Stimulated activated CD4-positive, alpha-beta T cell treated with anti-CD3 and anti-CD28 coated beads, Interleukin-1b, Interleukin-23, amount 100 ng/mL, for 48 hours (primary cell): ENCODE results near the gene SLC9A7.

Experiments used
- DNase-seq: peaks from one replicate; pipeline ENCODE4 v3.0.0-alpha.2; 2020

The SLC9A7 gene

DNA sequence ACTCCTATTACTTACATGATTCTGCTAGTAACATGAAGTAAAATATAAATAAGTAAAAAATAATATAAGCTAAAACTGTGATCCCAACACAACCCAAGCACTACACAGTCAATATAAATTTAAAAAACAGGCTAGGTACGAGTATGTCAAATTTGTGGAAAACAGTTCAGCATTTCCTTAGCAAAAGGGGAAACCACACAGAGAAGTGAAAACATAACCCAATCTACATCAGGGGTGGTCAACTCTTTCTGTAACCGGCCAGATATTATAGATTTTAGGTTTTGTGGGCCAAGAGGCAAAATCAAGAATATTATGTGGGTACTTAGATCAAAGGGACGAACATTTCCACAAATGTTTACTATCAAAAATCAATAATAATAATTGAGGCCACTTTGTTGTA is 115.3 kb downstream of the SLC9A7 start:
- DNase-seq, result no peak

DNA sequence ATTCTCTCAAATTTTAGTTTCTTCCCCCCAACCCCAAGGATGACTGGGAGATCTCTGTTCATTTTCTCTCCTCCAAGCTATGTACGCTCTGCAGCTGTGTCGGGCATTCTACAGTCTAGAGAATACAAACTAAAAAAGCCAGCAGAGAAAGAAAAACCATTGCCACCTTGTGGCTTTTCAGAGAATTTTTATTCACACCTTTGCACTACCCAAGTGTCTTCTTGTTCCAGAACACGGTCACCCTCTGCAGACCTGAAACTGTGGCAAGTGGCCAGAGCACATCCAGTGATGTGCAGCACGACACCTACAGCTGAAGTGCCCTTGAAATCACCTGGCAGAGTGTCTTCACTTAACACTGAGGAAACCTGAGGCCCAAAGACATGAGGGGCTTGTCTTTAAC is 116.8 kb downstream of the SLC9A7 start:
- DNase-seq, result no peak

DNA sequence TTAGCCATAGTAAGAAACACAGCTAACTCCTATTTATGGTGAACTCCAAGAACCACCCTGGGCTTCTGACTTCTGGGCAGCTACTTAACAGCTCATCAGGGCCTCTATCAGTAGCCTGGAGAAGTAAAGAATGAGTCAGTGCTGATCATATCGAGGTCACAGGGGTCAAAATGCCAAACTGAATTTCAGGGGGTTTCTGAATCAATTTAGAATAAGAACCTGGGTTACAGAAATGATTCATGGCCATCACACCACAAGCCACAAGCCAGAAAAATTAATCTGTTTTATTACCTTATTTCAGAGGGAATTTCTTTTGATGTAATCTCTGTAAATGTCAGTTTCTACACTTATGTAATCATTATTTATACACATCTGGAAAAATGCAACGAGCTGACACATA is 121.0 kb downstream of the SLC9A7 start:
- DNase-seq, result no peak

DNA sequence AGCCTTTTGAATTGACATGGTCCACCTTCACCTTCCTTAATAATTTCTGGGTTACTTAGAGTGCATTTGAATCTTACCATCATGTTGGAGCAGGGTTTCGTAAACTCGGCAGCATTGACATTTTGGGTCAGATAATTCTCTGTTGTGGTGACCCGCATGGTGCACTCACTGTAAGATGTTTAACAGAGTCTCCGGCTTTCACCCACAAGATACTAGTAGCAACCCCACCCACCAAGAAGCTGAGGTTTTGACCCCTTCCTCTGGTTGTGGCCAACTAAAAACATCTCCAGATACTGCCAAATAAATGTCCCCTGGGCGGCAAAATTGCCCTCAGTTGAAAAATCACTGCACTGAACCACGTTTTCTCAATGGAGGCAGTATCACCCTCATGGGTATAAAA is 122.7 kb downstream of the SLC9A7 start:
- DNase-seq, result no peak

DNA sequence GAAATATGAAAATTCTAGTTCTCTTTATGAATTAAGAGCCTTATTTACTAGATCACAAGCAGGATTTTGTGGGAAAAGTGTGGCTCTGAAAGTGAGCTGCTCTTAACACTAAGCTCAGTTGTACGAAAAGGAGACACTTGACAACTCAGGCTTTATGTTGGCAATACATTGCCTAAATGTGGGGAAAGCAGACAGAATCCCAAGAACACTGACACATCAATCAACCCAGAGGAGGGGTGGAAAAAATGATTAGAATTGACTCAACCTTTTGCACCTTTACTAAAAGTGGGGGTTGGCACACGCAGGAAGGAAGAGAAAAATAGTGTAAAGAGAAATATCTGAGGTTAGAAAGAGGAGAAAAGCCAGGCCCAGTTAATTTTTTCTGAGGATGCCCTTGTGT is 123.7 kb downstream of the SLC9A7 start:
- no peak for DNase-seq

DNA sequence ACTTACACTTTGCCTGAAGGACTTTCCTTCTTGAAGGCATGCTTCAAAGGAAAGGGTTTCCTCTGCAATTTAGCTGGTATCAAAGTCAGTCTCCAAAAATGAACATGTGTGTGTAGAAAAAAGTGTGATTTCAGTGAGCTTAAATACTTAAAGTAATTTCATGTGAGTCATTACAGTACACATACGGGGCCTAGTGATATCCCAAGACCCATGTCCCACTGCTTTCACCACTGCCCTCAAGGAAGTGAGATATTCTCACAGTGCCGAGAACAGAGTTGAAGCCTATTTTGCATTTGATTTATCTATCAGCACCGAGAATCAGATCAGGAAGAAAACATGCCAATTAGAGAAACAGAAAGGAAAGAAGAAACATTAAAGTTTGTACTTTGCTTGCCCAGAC is 124.3 kb downstream of the SLC9A7 start:
- DNase-seq, result no peak

DNA sequence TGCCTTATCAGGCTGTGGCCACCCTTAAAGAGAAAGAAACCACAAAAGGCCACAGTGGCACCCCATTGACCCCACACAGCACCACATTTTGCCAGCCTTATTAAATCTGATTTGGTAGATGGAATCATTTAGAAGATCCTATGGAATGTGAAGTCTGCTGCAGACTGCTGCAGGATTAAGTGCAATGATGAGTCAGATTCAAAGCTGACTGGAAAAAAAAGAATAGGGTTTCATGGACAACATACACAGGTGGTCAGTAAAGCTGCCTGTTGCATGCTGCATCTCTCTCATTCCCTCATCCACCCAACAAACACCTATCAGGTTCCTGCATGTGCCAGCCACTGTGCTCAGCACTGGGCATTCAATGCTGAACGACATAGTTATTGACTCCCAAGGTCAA is 128.8 kb downstream of the SLC9A7 start:
- no peak for DNase-seq

DNA sequence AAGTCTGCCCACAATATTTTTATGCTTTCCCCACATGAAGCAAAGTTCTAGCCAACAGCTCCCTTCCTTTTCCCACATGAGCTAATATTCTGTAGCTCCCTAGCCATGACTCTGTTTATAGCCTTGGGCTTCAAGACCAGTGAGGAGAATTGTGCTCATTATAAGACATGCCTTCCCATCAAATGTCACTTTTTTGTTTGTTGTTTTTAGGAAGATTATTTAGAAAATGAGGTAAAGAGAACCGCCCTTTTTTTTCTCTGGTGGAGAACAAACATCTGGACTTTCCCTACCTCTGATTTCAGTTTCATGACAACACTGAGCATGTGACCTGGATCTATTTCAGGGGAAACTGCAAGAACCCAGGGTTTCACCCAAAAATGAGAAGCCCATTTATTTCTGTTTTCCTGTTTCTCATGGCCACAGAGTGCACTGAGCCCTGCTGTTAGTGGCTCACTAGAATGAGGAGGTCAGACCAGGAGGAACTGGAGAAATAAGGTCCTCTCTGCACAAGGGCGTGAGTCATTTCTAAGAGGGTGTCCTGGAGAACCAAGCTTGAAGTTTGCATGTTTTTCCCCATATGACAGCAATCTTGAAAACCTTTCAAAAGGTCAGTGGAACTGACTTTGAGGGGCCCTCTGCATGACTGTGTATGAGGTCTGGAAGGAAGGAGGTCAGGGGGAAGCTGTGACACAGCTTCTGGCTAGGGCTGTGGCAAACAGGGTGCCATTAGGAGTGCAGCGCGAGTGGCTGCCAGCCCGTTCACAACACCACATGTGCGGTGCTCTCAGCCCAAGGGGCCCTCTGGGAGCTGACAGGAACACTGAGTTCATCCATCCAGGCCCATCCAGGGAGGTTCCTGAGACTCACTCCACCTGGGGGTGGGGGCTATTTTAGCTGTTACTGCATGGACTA is 130.2 kb downstream of the SLC9A7 start:
- DNase-seq, result peak; percentile 16

DNA sequence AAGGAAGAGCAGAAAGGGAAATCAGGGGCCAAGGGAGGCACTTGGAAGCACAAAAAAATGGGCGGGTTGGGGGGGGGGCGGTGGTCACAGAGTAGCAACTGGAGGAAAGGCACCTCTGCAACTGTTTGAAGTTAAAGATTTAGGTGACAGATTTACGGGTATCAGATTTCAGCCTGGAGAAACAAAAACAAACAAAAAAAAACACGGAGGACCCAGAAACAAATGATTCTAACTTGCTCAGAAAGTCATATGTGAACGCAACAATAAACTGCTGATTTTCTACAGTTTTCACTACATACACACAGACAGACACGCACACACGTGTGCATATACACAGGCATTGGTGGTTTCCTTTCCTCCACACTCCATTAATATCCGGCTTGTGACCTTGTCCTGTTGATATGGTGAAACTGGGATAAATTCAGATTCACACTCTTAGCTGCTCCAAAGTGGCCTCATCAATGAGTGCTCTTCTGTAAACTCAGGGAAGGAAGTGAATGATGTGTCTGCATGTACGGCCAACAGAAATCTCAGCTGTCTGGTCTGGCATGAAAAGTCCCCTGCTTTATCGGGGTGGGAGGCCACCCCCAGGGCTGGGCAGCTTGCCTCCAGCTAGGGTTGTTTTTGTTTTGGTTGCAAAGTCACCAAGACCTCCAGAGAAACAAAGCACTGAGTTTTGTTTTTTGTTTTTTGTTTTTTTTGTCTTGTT is 131.1 kb downstream of the SLC9A7 start:
- no peak for DNase-seq

DNA sequence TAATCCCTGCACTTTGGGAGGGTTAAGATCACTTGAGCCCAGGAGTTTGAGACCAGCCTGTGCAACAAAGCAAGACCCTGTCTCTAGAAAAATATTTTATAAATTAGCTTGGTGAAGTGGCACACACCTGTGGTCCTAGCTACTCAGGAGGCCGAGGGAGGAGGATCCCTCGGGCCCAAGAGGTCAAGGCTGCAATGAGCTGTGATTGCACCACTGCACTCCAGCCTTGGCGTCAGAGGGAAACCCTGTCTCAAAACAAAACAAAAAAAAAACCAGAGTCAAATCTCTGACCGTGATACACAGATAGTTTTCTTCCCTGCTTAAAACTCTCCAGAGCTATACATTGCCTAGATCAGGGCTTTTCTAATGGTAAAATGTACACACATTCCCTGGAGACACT is 131.9 kb downstream of the SLC9A7 start:
- DNase-seq, result no peak

DNA sequence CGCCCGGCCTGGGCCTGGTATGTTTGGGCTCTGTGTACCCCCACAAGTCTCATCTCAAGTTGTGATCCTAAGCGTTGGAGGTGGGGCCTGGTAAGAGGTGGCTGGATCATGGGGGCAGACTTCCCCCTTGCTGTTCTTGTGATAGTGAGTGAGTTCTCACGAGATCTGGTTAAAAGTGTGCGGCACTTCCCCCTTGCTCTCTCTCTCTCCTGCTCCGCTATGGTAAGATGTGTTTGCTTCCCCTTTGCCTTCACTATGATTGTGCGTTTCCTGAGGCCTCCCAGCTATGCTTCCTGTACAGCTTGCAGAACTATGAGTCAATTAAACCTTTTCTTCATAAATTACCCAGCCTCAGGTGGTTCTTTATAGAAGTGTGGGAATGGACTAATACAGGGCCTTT is 132.4 kb downstream of the SLC9A7 start:
- peak; percentile 48 for DNase-seq

DNA sequence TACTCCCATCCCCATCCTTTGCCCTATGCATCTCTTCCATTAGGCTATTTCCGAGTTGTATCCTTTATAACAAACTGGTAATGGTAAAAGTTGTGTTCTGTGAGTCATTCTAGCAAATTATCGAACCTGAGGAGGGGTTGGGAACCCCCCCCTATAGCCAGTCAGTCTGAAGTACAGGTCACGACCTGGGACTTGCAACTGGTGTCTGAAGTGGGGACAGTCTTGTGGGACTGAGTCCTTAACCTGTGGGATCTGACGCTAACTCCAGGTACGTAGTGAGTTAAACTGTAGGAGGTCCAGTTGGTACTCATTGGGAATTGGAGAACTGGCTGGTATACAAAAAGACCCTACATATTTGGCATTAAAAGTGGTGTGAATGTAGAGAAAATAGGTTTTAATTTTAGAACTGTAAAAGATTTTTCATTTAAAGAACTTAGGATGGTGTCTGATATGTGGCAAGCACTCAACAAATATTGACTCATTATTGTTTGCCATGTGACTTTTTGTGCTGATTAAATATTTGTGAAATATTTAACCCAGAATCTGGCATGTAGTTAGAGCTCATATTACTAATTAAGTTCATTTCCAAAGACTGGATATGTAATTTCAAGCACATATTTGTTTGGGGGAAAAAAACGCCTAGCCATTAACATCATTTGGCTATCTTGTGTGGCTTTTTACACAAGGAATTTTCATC is 134.7 kb downstream of the SLC9A7 start:
- no peak for DNase-seq

DNA sequence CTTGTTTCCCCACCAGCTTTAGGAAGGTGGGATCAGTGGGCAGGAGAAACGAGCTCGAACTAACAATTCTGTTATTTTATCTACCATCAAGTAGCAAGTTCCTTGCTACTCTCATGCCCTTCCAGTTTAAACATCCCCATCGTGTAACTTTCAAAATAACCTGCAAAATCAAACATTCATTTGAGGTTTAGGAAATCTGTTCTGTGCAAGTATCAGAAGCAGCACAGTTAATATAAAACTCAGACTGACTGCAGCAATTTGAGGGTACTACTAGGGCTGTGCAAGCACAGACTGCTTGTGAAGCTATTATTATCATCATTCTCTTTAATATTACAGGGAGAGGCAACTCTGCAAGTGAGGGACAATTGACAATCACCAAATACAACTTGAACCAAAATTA is 137.3 kb downstream of the SLC9A7 start:
- no peak for DNase-seq

DNA sequence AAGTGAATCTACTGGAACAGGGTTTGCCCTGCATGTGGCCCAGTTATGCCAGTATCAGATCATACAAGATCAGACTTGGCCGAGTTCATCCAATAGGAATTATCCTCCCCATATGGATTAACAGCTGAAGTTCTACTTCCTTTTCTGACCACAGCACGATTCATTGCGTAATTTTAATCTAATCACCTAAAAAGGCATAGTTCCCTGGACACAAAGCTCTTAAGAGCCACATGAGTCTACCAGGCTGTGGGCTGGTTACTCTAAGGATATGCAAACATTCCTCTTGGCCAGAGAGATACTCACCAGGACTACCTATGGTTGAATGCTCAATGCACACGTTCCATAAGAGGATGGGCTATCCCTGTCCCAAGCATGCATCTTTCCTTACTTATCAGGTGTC is 138.4 kb downstream of the SLC9A7 start:
- no peak for DNase-seq

DNA sequence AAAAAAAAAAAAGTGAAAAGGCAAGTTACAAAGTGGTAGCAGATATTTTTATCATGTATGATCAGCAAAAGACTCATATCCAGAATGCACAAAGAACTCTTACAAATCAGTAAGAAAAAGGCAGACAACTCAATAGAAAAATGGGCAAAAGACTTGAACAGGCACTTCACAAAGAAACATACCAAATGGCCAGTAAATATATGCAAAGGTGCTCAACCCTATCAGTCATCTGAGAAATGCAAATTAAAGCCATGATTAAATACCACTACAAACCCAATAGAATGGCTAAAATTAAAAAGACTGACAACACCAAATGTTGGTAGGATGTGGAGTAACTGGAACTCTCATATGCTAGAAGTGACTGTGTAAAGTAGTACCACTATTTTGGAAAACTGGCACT is 140.0 kb downstream of the SLC9A7 start:
- DNase-seq, result no peak

DNA sequence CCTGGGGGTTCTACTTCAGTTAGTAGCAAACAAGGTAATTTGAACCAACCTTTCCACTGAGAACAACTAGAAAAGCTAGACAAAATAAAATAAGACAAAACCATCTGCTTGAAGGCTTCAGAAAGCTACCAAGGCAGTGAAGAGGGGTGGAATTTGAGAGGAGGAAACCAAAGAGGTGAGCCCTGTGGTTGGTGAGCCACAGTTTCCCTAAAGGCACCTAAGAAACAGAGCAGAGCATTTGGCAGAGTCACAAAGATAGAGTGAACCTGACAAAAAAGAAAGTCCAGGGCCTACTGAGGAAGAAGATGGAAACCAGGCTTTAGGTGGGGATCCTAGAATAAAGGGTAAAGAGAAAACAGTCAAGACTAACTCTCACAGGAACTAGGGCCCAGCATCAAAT is 141.0 kb downstream of the SLC9A7 start:
- peak; percentile 3 for DNase-seq

DNA sequence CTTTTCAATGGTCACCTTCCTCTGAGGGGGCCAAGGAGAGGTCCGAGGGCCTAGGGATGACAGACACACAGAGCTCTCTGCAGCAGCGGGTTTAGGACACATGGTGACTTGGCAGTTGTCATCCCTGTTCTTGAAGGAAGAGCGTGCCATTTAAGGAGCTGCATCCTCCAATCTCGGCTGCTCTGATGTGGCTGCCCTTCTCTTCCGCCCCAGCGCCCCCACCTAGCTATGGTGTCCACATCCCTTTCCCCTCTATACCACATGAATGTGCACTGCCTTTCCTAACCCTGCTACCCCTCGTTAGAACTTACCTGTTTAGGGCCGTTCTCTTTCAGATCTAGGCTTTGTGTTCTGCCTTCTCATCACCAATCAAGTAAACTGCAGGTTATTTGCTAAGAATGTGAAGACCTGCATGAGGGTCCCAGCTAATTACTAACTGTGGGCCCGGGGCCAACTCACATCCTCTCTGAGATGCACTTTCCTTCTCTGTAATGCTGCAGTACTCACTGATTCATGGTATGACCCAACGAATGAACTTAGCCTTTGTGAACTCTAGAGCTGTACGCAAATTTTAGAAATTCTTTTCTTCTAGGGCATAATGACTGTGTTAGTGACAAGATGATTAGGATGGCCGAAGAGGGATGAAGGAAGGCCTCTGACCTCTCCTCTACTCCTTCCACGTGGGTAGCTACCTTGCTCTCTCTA is 147.1 kb downstream of the SLC9A7 start:
- no peak for DNase-seq

DNA sequence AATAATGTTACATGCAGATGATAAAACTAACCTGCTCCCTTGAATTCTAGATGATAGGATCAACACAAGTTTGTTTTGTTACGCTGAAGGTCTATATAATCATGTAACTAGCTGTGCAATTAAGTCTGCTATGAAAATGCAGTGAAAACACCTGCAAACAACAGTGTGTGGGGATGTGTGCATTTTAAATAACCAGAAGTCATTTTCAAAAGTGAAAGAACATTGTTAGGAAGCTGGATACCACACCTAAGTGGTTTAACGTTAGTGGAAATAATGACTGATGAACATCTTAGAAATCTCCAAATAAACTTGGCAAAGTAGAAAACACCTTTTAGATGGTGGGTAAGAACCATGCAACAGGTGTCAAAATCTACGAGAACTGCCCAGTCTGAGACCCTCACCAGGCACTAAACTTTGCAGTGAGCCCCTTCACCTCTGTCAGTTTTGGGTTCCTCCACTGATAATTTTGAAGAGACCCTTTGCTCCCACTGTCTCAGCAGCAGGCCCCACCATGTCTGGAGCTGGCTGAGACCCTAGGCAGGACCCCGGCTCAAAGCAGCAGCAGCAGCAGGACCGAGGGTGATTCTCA is 148.8 kb downstream of the SLC9A7 start:
- no peak for DNase-seq

DNA sequence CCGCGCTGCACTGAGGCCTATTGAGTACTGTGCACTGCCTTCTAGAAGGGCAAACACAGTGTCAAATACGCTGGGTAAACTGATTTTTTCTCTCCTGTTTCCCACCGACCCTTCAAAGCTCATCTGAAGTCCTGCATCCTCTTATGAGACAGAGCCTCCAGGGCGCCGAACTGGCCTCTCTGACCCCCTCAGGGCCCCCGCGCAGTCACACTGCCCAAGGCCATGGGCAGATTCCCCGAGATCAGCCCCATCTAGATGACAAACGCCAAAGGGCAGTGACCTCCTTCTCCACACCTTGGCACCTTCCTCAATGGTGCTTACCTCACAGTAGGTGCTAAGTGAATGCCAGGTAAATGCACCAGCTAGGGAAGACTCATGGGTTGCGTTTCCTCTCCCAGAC is 151.0 kb downstream of the SLC9A7 start:
- no peak for DNase-seq

DNA sequence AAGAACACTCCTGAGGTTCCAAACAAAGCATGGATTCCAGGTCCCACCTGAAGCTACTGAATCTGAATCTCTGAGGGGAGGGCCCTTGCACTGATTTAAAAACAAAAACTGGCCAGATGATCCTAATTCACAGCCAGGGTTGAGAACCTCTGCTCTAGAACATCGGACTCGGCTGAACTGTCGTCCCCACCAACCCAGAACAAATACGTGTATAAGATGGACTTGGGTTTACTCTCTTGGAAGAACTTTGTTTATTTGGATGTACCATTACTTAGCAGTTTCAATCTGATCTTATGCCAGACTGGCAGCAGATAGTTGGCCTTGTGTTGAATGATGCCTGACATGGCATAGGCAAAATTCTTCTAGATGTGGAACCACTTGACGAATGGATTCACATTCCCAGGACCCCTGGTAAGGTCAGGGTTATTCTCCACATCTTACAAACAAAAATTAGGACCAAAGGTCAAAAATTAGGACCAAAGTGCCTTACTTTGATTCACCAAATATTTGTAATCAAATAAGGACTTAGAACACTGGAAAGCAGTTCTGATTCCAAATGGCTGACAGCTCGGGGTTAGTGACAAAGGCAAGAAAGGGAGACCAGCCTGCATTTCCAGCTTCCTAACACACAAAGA is 156.3 kb downstream of the SLC9A7 start:
- DNase-seq, result no peak

DNA sequence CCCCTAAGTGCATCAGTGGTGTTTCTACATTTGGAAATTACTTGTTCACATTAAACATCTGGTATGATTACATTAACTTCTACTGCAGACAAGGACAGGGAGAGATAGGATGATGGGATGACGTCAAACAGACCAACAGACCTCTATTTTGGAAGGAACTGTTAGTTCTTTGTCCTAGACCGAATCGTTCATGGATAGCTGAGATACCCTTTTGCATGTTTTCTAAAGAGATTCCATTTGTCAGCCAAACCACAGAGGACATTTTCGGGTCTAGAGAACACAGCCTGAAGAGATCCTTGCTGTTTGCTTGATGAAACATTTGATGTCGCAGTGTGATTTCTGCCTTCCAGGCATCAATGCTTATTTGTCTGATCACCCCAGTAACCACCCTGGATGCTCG is 157.6 kb downstream of the SLC9A7 start:
- DNase-seq, result no peak

DNA sequence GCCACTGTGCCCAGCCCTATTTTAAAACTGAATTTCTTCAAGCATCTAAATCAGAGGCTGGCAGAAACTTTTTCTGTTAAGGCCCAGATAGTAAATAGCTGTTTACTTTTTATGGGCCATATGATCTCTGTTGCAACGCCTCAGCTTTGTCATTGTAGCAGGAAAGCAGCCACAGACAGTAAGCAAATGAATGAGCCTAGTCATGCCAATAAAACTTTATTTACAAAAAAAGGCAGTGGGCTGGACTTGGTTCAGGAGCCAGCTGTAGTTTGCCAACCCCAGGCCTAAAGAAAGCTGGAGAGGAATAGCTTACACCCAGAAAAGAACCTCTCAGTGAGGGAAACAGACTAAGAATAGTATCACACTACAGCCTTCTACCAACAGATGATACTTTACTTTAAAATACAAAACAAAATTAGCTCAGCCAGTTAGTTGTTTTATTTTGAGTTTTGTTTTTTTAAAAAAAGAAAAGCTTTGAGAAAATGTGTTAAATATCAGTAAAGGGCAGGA is 159.8 kb downstream of the SLC9A7 start:
- DNase-seq, result no peak
